ENCODE measurements around the gene TRIP12. TPM values are rescaled to one million over a fixed set of nuclear protein-coding genes. Genes with fewer than 3 reads are reported as not detected.

TRIP12 gene
- total RNA-seq, 4 donors from 2014 or later = 112 to 156 (median 129) TPM

GRCh38 chr2:229783108-229783721, 138.6 kb downstream of the TRIP12 start:
- intact Hi-C loops (cut with DNase I; ENCODE audit: low total_unique reads) = no loop called here
- TF ChIP-seq POLR2A (IDR thresholded peaks at IDR 0.05) = no peak
- TF ChIP-seq CTCF (IDR thresholded peaks at IDR 0.05) = no peak
- no peak for DNase-seq (ENCODE audit: low spot score in 2 of 2)
- H3K4me3 ChIP-seq (ENCODE audit: low read depth, poor library complexity, severe bottlenecking) = no peak overlapping the region
- 87% methylated on average over 5 of the region's 5 CpGs for WGBS, 2 donors

GRCh38 chr2:229780856-229781773, 140.7 kb downstream of the TRIP12 start:
- no peak for DNase-seq (ENCODE audit: low spot score in 2 of 2)
- no peak overlapping the region for H3K4me3 ChIP-seq (ENCODE audit: low read depth, poor library complexity, severe bottlenecking)
- intact Hi-C loops (cut with DNase I; ENCODE audit: low total_unique reads) = no loop called here
- no peak for TF ChIP-seq CTCF (IDR thresholded peaks at IDR 0.05)
- no peak for TF ChIP-seq POLR2A (IDR thresholded peaks at IDR 0.05)

- intact Hi-C loops (cut with DNase I; ENCODE audit: low total_unique reads) = no loop called here
- TF ChIP-seq CTCF (IDR thresholded peaks at IDR 0.05) (no peak), POLR2A (IDR thresholded peaks at IDR 0.05) (no peak)
- DNase-seq (ENCODE audit: low spot score in 2 of 2) = no peak
- WGBS, 2 donors = 57 to 74% methylated on average over 3 of the region's 3 CpGs
- H3K4me3 ChIP-seq (ENCODE audit: low read depth, poor library complexity, severe bottlenecking) = no peak overlapping the region
These were observed 142.2 kb downstream of the TRIP12 start for GRCh38 chr2:229779650-229780049.

GRCh38 chr2:229777716-229778115, 144.1 kb downstream of the TRIP12 start:
- no peak for DNase-seq (ENCODE audit: low spot score in 2 of 2)
- 91 to 96% methylated on average over 3 of the region's 3 CpGs for WGBS, 2 donors
- H3K4me3 ChIP-seq (ENCODE audit: low read depth, poor library complexity, severe bottlenecking) = no peak overlapping the region
- no peak for TF ChIP-seq POLR2A (IDR thresholded peaks at IDR 0.05)
- no peak for TF ChIP-seq CTCF (IDR thresholded peaks at IDR 0.05)
- intact Hi-C loops (cut with DNase I; ENCODE audit: low total_unique reads) = no loop called here

- no peak for DNase-seq (ENCODE audit: low spot score in 2 of 2)
- TF ChIP-seq CTCF (IDR thresholded peaks at IDR 0.05) (no peak), POLR2A (IDR thresholded peaks at IDR 0.05) (no peak)
- intact Hi-C loops (cut with DNase I; ENCODE audit: low total_unique reads) = no loop called here
- H3K4me3 ChIP-seq (ENCODE audit: low read depth, poor library complexity, severe bottlenecking) = no peak overlapping the region
- WGBS, 2 donors = 95 to 96% methylated on average over 3 of the region's 3 CpGs
These were observed 146.0 kb downstream of the TRIP12 start for GRCh38 chr2:229775614-229776313.
